ENCODE data around the gene STARD10. TPM values are rescaled to one million over a fixed set of nuclear protein-coding genes. Genes with fewer than 3 reads are reported as not detected.

The STARD10 gene
- total and polyA plus RNA-seq, 9 of the 15 experiments (the other 6 are each of a cell fraction or from before 2014, with no cell fraction given) = 0.15 to 52.9 (median 32.3) TPM

GRCh38 chr11:72724851-72725723, 68.8 kb downstream of the STARD10 start (continued):
- peak; percentile 83 for TF ChIP-seq RBM39 (optimal IDR thresholded peaks at IDR 0.05; ENCODE audit: low read depth, low read length)
- no peak for TF ChIP-seq ZBTB11 (CRISPR knock-in tag; IDR thresholded peaks at IDR 0.05)
- peak; percentile 52; the same call in 1 of the 2 replicates for TF ChIP-seq RB1 (IDR thresholded peaks at IDR 0.05; ENCODE audit: low read depth)
- peak; percentile 89 to 95 (median 89) for TF ChIP-seq CTCF (IDR thresholded peaks at IDR 0.05 in 2 of 3, conservative IDR thresholded peaks at IDR 0.05 in 1 of 3; ENCODE audit: insufficient read depth in 2 of 3, low read depth in 1 of 3, low read length in 3 of 3)
- TF ChIP-seq ZNF740 (CRISPR knock-in tag; IDR thresholded peaks at IDR 0.05) = peak; percentile 99
- TF ChIP-seq ZNF740 (tag; IDR thresholded peaks at IDR 0.05) = peak in 1 of 2 experiments; percentile 99; a peak in 2 of 4 replicates
- TF ChIP-seq THRAP3 (IDR thresholded peaks at IDR 0.05; ENCODE audit: borderline replicate concordance) = 0 out of 2 replicates have a peak, but pooled peaks have one; percentile 41
- TF ChIP-seq NEUROD1 (IDR thresholded peaks at IDR 0.05; ENCODE audit: borderline replicate concordance, low read depth, low read length, partially characterized antibody) = peak; percentile 52
- TF ChIP-seq RCOR1 (IDR thresholded peaks at IDR 0.05; ENCODE audit: borderline replicate concordance in 1 of 2, low read depth in 2 of 2, low read length in 2 of 2) = peak in 1 of 2 experiments; percentile 20; a peak in 1 of 4 replicates
- TF ChIP-seq ARNT (IDR thresholded peaks at IDR 0.05) = peak in 1 of 2 experiments; percentile 72; a peak in 2 of 4 replicates
- no peak for TF ChIP-seq E2F5 (CRISPR knock-in tag; IDR thresholded peaks at IDR 0.05)
- TF ChIP-seq VEZF1 (CRISPR knock-in tag; IDR thresholded peaks at IDR 0.05) = peak; percentile 79
- TF ChIP-seq RFX5 (IDR thresholded peaks at IDR 0.05; ENCODE audit: low read depth, low read length) = 0 out of 2 replicates have a peak, but pooled peaks have one; percentile 41
- 0 out of 2 replicates have a peak, but pooled peaks have one; percentile 27 for TF ChIP-seq GABPB1 (CRISPR knock-in tag; IDR thresholded peaks at IDR 0.05)
- TF ChIP-seq SMARCE1 (IDR thresholded peaks at IDR 0.05) = no peak
- TF ChIP-seq RFX1 (IDR thresholded peaks at IDR 0.05) = no peak

All from K562 (cell line).